ENCODE results near the gene SERF1A.
"Not testable (repeated sequence)": the region's sequence is repeated elsewhere in the genome, so short reads cannot be mapped to it uniquely, and the experiment has no call there.

The SERF1A gene

GRCh38 chr5:70900533-70901271 lies at the start of gene SERF1A:
Gene SERF1A, plus strand, starts transcription at chr5:70900669. Its CDS starts 201 bp downstream, at chr5:70900870.
- DNase-seq (ENCODE audit: low spot score); FAIRE-seq: not testable (repeated sequence)

DNA sequence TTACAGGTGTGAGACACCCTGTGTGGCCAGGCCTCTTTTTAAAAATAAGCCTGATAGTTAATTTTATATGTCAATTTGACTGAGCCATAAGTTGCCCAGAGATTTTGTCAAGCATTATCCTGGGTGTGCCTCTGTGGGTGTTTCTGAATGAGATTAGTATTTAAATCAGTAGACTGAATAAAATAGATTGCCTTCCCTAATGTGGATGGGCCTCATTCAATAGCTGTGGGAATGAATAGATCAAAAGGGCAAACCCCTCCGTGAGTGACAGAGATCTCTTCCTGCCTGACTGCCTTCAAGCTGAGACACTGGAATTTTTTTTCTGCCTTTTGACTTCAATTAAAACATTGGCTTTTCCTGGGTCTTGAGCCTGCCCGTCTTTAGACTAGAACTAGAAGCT lies 33.7 kb upstream of the SERF1A start:
- DNase-seq (ENCODE audit: low spot score); FAIRE-seq: not testable (repeated sequence)

DNA sequence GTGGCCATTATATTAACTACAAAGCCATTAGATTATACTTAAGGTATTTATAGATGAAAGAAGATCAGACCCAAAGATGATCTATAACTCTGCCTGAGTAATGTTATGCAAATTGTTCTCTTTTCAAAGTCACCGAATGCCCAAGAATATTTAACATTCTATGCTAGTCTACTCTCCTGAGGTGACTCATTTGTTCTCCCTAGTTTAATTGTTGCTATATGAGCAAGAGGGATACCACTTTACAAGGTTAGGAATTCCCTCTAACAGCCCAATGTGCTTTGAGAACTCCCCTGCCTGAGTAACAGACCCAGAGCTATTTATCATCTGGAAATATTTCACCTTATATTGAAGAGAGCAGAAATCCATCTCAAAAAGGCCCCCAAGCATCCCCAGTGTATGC lies 29.8 kb upstream of the SERF1A start:
- not testable (repeated sequence) for FAIRE-seq; DNase-seq (ENCODE audit: low spot score)

- FAIRE-seq = not testable (repeated sequence)
Observed at GRCh38 chr5:70896076-70896475, 4.4 kb upstream of the SERF1A start.

GRCh38 chr5:70901272-70901571 lies 753 bp downstream of the SERF1A start:
- not testable (repeated sequence) for DNase-seq (ENCODE audit: low spot score); FAIRE-seq

More at GRCh38 chr5:70896076-70896475, 4.4 kb upstream of the SERF1A start:
- not testable (repeated sequence) for DNase-seq (ENCODE audit: low spot score)

- not testable (repeated sequence) for FAIRE-seq; DNase-seq (ENCODE audit: low spot score)
Observed at GRCh38 chr5:70906624-70907023, 6.2 kb downstream of the SERF1A start.

DNA sequence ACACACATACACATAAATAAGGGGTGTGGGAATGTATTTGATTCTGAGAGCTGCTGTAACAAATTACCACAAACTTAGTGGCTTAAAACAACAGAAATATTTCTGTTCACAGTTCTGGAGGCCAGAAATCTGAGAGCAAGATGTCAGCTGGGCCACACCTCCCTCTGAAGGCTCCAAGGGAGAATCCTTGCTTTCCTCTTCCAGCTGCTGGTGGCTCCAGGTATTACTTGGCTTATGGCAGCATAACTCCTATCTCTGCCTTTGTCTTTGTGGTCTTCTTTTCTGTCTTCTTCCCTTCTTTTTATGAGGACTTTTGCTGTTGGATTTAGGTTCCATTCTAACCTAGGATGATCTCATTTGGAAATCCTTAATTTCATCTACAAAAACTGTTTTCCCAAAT lies 16.4 kb downstream of the SERF1A start:
- DNase-seq (ENCODE audit: low spot score); FAIRE-seq: not testable (repeated sequence)

DNA sequence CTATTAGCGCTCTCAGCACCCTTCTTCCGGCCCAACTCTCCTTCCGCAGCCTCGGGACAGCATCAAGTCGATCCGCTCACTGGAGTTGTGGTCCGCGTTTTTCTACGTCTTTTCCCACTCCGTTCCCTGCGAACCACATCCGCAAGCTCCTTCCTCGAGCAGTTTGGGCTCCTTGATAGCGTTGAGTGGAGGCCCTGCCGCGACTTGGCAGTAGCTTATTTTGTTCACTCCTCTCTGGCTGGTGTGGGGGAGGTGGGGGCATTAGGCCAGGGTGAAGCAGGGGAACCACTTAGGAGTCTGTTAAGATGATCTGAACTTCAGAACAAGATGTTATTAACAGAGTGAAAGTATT lies 24.7 kb downstream of the SERF1A start:
- not testable (repeated sequence) for DNase-seq (ENCODE audit: low spot score)

GRCh38 chr5:70931709-70932368 lies 31.4 kb downstream of the SERF1A start:
- FAIRE-seq; DNase-seq (ENCODE audit: low spot score): not testable (repeated sequence)

More for the DNA sequence above, 24.7 kb downstream of the SERF1A start:
- not testable (repeated sequence) for FAIRE-seq

DNA sequence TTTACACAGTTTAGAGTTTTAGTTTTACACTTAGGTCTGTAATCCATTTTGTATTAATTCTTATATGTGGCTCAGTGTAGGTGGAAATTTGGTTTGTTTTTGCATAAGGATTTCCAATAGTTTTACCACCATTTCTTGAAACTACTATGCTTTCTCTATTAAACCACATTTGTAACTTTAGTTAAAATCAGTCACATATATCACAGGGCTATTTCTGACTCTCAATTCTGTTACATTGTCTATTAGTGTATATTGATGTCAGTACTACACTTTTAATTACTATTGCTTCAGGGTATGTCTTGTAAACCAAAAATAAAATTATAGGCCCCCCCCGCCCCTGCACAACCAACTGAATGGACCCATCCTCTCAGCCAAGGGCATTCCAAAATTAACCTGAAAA lies 32.1 kb downstream of the SERF1A start:
- FAIRE-seq; DNase-seq (ENCODE audit: low spot score): not testable (repeated sequence)

GRCh38 chr5:70953068-70953467 lies 52.6 kb downstream of the SERF1A start:
- not testable (repeated sequence) for FAIRE-seq

More at GRCh38 chr5:70953068-70953467, 52.6 kb downstream of the SERF1A start:
- not testable (repeated sequence) for DNase-seq (ENCODE audit: low spot score)

All from urothelium cell line (cell line).